ENCODE data around the gene IFT43. TPM values are rescaled to one million over a fixed set of nuclear protein-coding genes. Genes with fewer than 3 reads are reported as not detected.

Gene IFT43
- total and polyA plus RNA-seq, 9 of the 15 experiments (the other 6 are each of a cell fraction or from before 2014, with no cell fraction given): 4.9 to 12.8 (median 8.0) TPM

GRCh38 chr14:75985618-75986438 lies at the start of gene IFT43 (continued):
- TF ChIP-seq ZEB2 (IDR thresholded peaks at IDR 0.05) (no peak), PHF8 (IDR thresholded peaks at IDR 0.05; ENCODE audit: borderline replicate concordance, low read length) (peak; percentile 52; the same call in 1 of the 2 replicates), ZNF57 (CRISPR knock-in tag; IDR thresholded peaks at IDR 0.05) (no peak), ELF4 (CRISPR knock-in tag; IDR thresholded peaks at IDR 0.05) (no peak), ETS1 (conservative IDR thresholded peaks at IDR 0.05; ENCODE audit: control insufficient read depth, low read depth, low read length) (0 out of 2 replicates have a peak, but pooled peaks have one; percentile 36), HLTF (IDR thresholded peaks at IDR 0.05) (no peak)
- TF ChIP-seq, protein P1, sequence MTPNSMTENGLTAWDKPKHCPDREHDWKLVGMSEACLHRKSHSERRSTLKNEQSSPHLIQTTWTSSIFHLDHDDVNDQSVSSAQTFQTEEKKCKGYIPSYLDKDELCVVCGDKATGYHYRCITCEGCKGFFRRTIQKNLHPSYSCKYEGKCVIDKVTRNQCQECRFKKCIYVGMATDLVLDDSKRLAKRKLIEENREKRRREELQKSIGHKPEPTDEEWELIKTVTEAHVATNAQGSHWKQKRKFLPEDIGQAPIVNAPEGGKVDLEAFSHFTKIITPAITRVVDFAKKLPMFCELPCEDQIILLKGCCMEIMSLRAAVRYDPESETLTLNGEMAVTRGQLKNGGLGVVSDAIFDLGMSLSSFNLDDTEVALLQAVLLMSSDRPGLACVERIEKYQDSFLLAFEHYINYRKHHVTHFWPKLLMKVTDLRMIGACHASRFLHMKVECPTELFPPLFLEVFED (CRISPR knock-in tag; conservative IDR thresholded peaks at IDR 0.05): no peak

GRCh38 chr14:75939200-75939599 lies 46.4 kb upstream of the IFT43 start:
- Histone ChIP-seq H3K9me3 (replicated peaks; ENCODE audit: control insufficient read depth, insufficient read depth, low read depth, low read length) (no peaks in the 10 kb centered on the region), H4K20me1 (replicated peaks; ENCODE audit: control insufficient read depth, insufficient read depth, low read length) (no peaks in the 10 kb centered on the region), H3K79me2 (ENCODE audit: control insufficient read depth, insufficient read depth, low read length) (no peaks in the 10 kb centered on the region), H3K4me1 (replicated peaks in 1 of 2; ENCODE audit: control insufficient read depth in 2 of 2, insufficient read depth in 2 of 2, low read length in 2 of 2) (peaks cover 0 to 27% of the 10 kb centered on the region in 2 experiments; a peak in 4 of 5 replicates), H3K9ac (ENCODE audit: insufficient read depth in 1 of 2, low read depth in 2 of 2, low read length in 2 of 2) (no peak overlapping the region), H3K4me2 (ENCODE audit: insufficient read depth, low read length) (no peak overlapping the region), H3K36me3 (ENCODE audit: control insufficient read depth, insufficient read depth, low read length) (no peaks in the 10 kb centered on the region), H2AFZ (ENCODE audit: low read depth, low read length) (no peak overlapping the region), H3K27ac (ENCODE audit: extremely low read depth, low read depth, low read length) (no peak overlapping the region), H3K9me1 (ENCODE audit: control insufficient read depth, insufficient read depth, low read length) (no peaks in the 10 kb centered on the region), H3K4me3 (no peak overlapping the region), H3K27me3 (ENCODE audit: control insufficient read depth in 2 of 2, insufficient read depth in 2 of 2, low read length in 2 of 2) (no peaks in the 10 kb centered on the region)
- CTCF ChIA-PET (ENCODE audit: low intra/inter-chr PET ratio): no interaction called here
- ATAC-seq (no peak), DNase-seq (ENCODE audit: extremely low read depth in 1 of 4, low spot score in 3 of 4) (no peak), FAIRE-seq (no peak)
- BruUV-seq (replicated peaks): no TSS peak
- POLR2A ChIA-PET: interaction anchor here (0.8 kb wide), 1 partner anchor 108 kb away, joined by 3 read pairs; no protein-coding TSS in a partner anchor
- WGBS (ENCODE audit: insufficient coverage, low coverage, missing lambda C conversion rate): 21% methylated on average over 1 of the region's 1 CpG
- in situ Hi-C loops (cut with MboI) (no loop called here), intact Hi-C loops (cut with micrococcal nuclease) (no loop called here)
- TF ChIP-seq TRIM28 (IDR thresholded peaks at IDR 0.05) (no peak), ATF7 (IDR thresholded peaks at IDR 0.05) (no peak), ZNF586 (CRISPR knock-in tag; conservative IDR thresholded peaks at IDR 0.05) (no peak), PCBP2 (IDR thresholded peaks at IDR 0.05; ENCODE audit: low read depth, low read length, poor library complexity, severe bottlenecking) (no peak), ARID1B (IDR thresholded peaks at IDR 0.05) (no peak), ZNF583 (CRISPR knock-in tag; IDR thresholded peaks at IDR 0.05) (no peak), ZNF133 (CRISPR knock-in tag; IDR thresholded peaks at IDR 0.05) (no peak)
- TF ChIP-seq, protein P2, sequence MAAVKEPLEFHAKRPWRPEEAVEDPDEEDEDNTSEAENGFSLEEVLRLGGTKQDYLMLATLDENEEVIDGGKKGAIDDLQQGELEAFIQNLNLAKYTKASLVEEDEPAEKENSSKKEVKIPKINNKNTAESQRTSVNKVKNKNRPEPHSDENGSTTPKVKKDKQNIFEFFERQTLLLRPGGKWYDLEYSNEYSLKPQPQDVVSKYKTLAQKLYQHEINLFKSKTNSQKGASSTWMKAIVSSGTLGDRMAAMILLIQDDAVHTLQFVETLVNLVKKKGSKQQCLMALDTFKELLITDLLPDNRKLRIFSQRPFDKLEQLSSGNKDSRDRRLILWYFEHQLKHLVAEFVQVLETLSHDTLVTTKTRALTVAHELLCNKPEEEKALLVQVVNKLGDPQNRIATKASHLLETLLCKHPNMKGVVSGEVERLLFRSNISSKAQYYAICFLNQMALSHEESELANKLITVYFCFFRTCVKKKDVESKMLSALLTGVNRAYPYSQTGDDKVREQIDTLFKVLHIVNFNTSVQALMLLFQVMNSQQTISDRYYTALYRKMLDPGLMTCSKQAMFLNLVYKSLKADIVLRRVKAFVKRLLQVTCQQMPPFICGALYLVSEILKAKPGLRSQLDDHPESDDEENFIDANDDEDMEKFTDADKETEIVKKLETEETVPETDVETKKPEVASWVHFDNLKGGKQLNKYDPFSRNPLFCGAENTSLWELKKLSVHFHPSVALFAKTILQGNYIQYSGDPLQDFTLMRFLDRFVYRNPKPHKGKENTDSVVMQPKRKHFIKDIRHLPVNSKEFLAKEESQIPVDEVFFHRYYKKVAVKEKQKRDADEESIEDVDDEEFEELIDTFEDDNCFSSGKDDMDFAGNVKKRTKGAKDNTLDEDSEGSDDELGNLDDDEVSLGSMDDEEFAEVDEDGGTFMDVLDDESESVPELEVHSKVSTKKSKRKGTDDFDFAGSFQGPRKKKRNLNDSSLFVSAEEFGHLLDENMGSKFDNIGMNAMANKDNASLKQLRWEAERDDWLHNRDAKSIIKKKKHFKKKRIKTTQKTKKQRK (IDR thresholded peaks at IDR 0.05; ENCODE audit: borderline replicate concordance, low read depth, low read length): no peak

All from K562 (cell line).